ENCODE measurements around the gene SH3BP2.
A peak's percentile ranks its signal among the peaks of the same experiment; 100 is the strongest.

The SH3BP2 gene

DNA sequence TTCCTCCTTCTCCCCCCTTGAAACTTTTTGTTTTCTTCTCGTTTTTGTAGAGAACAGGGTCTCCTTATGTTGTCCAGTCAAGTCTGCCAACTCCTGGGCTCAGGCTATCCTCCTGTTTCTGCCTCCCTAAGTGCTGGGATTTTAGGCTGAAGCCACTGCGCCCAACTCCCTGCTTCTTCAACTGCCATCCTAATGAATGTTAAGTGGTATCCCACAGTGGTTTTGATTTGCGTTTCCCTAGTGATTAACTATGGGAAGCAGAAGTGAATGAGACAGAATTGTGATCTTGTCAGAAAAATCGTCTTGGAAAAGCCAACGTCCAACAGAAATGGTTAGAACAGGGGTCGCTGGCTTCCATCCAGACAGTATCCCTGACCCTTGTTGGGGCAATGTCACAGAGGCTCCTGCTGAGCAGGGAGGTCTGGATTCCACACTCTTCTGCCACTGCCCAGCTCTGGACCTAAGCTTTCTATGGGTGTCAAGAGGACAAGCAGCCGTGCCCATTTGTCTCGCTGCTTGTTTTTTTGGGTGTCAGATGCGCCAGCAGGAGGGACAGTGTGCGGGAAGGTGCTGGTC lies 49.9 kb downstream of the SH3BP2 start:
- H3K4me1 ChIP-seq (ENCODE audit: control insufficient read depth, insufficient read depth, low read length) = peaks cover 1% of the 10 kb centered on the region; the same call in 1 of the 2 replicates
- no peaks in the 10 kb centered on the region for H3K36me3 ChIP-seq (ENCODE audit: control insufficient read depth, insufficient read depth, low read length)
- H3K27ac ChIP-seq (ENCODE audit: low read length) = no peak overlapping the region
- no CpG with 5 or more reads among the region's 10 CpGs for WGBS (ENCODE audit: insufficient coverage, insufficient read length)
- H3K4me3 ChIP-seq (ENCODE audit: low read length) = peak overlapping the region; percentile 81; the same call in 1 of the 2 replicates
- DNase-seq (ENCODE audit: low read depth, low spot score) = no peak
- H3K27me3 ChIP-seq (ENCODE audit: control insufficient read depth, insufficient read depth, low read length) = no peaks in the 10 kb centered on the region
- no peaks in the 10 kb centered on the region for H3K9me3 ChIP-seq (ENCODE audit: control insufficient read depth, insufficient read depth, low read length)

- WGBS (ENCODE audit: insufficient coverage, insufficient read length) = no CpG with 5 or more reads among the region's 65 CpGs
Observed at GRCh38 chr4:2843263-2843940, 50.5 kb downstream of the SH3BP2 start, which contains the start of gene ADD1. Gene ADD1 (plus strand): TSS chr4:2843844. CDS start chr4:2875916, 32,072 bp downstream.

GRCh38 chr4:2843941-2844584 lies 51.2 kb downstream of the SH3BP2 start:
- no peaks in the 10 kb centered on the region for H3K36me3 ChIP-seq (ENCODE audit: control insufficient read depth, insufficient read depth, low read length)
- DNase-seq (ENCODE audit: low read depth, low spot score) = no peak
- H3K9me3 ChIP-seq (ENCODE audit: control insufficient read depth, insufficient read depth, low read length) = no peaks in the 10 kb centered on the region
- no peaks in the 10 kb centered on the region for H3K4me1 ChIP-seq (ENCODE audit: control insufficient read depth, insufficient read depth, low read length)
- H3K27me3 ChIP-seq (ENCODE audit: control insufficient read depth, insufficient read depth, low read length) = no peaks in the 10 kb centered on the region
- no peak overlapping the region for H3K27ac ChIP-seq (ENCODE audit: low read length)
- WGBS (ENCODE audit: insufficient coverage, insufficient read length) = no CpG with 5 or more reads among the region's 74 CpGs
- H3K4me3 ChIP-seq (ENCODE audit: low read length) = peak overlapping the region; percentile 81; the same call in 1 of the 2 replicates

More at GRCh38 chr4:2843263-2843940, 50.5 kb downstream of the SH3BP2 start, which contains the start of gene ADD1:
- H3K36me3 ChIP-seq (ENCODE audit: control insufficient read depth, insufficient read depth, low read length) = no peaks in the 10 kb centered on the region
- no peaks in the 10 kb centered on the region for H3K4me1 ChIP-seq (ENCODE audit: control insufficient read depth, insufficient read depth, low read length)
- no peaks in the 10 kb centered on the region for H3K27me3 ChIP-seq (ENCODE audit: control insufficient read depth, insufficient read depth, low read length)
- H3K27ac ChIP-seq (ENCODE audit: low read length) = no peak within 1 kb of the TSS
- H3K4me3 ChIP-seq (ENCODE audit: low read length) = peak within 1 kb of the TSS; percentile 81
- DNase-seq (ENCODE audit: low read depth, low spot score) = peak; percentile 82
- no peaks in the 10 kb centered on the region for H3K9me3 ChIP-seq (ENCODE audit: control insufficient read depth, insufficient read depth, low read length)

- no peak overlapping the region for H3K27ac ChIP-seq (ENCODE audit: low read length)
- H3K4me1 ChIP-seq (ENCODE audit: control insufficient read depth, insufficient read depth, low read length) = no peaks in the 10 kb centered on the region
- no peaks in the 10 kb centered on the region for H3K27me3 ChIP-seq (ENCODE audit: control insufficient read depth, insufficient read depth, low read length)
- no peak for DNase-seq (ENCODE audit: low read depth, low spot score)
- no peaks in the 10 kb centered on the region for H3K9me3 ChIP-seq (ENCODE audit: control insufficient read depth, insufficient read depth, low read length)
- WGBS (ENCODE audit: insufficient coverage, insufficient read length) = 100% methylated on average over 1 of the region's 2 CpGs
- no peaks in the 10 kb centered on the region for H3K36me3 ChIP-seq (ENCODE audit: control insufficient read depth, insufficient read depth, low read length)
- H3K4me3 ChIP-seq (ENCODE audit: low read length) = no peak overlapping the region
Observed at GRCh38 chr4:2846172-2846571, 53.3 kb downstream of the SH3BP2 start.

DNA sequence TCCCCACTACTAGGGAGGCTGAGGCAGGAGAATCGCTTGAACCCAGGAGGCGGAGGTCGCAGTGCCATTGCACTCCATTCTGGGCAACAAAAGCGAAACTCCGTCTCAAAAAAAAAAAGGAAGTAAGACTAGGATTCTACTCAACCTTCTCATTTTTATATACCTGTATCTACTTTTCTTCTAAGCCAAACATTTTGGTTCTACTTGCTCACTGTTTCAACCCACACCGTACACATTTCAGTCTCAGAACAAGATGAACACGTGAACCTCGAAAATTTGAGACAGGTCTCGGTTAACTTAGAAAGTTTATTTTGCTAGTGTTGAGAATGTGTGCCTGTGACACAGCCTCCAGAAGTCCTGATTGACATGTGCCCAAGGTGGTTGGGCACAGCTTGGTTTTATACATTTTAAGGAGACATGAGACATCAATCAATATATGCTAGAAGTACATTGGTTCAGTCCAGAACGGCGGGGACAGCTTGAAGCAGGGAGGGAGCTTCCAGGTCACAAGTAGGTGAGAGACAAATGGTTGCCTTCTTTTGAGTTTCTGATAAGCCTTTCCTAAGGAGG lies 54.5 kb downstream of the SH3BP2 start:
- no peak overlapping the region for H3K4me3 ChIP-seq (ENCODE audit: low read length)
- no peaks in the 10 kb centered on the region for H3K4me1 ChIP-seq (ENCODE audit: control insufficient read depth, insufficient read depth, low read length)
- no peaks in the 10 kb centered on the region for H3K27me3 ChIP-seq (ENCODE audit: control insufficient read depth, insufficient read depth, low read length)
- no CpG with 5 or more reads among the region's 11 CpGs for WGBS (ENCODE audit: insufficient coverage, insufficient read length)
- H3K36me3 ChIP-seq (ENCODE audit: control insufficient read depth, insufficient read depth, low read length) = no peaks in the 10 kb centered on the region
- H3K9me3 ChIP-seq (ENCODE audit: control insufficient read depth, insufficient read depth, low read length) = no peaks in the 10 kb centered on the region
- no peak overlapping the region for H3K27ac ChIP-seq (ENCODE audit: low read length)
- DNase-seq (ENCODE audit: low read depth, low spot score) = no peak

GRCh38 chr4:2848449-2848848 lies 55.6 kb downstream of the SH3BP2 start:
- no peak for DNase-seq (ENCODE audit: low read depth, low spot score)
- Histone ChIP-seq H3K4me1 (ENCODE audit: control insufficient read depth, insufficient read depth, low read length) (no peaks in the 10 kb centered on the region), H3K27ac (ENCODE audit: low read length) (no peak overlapping the region), H3K9me3 (ENCODE audit: control insufficient read depth, insufficient read depth, low read length) (no peaks in the 10 kb centered on the region), H3K36me3 (ENCODE audit: control insufficient read depth, insufficient read depth, low read length) (no peaks in the 10 kb centered on the region), H3K27me3 (ENCODE audit: control insufficient read depth, insufficient read depth, low read length) (no peaks in the 10 kb centered on the region), H3K4me3 (ENCODE audit: low read length) (no peak overlapping the region)
- WGBS (ENCODE audit: insufficient coverage, insufficient read length) = no CpG with 5 or more reads among the region's 2 CpGs

GRCh38 chr4:2849267-2850152 lies 56.6 kb downstream of the SH3BP2 start:
- Histone ChIP-seq H3K27ac (ENCODE audit: low read length) (no peak overlapping the region), H3K9me3 (ENCODE audit: control insufficient read depth, insufficient read depth, low read length) (no peaks in the 10 kb centered on the region), H3K36me3 (ENCODE audit: control insufficient read depth, insufficient read depth, low read length) (no peaks in the 10 kb centered on the region), H3K27me3 (ENCODE audit: control insufficient read depth, insufficient read depth, low read length) (no peaks in the 10 kb centered on the region), H3K4me1 (ENCODE audit: control insufficient read depth, insufficient read depth, low read length) (no peaks in the 10 kb centered on the region), H3K4me3 (ENCODE audit: low read length) (no peak overlapping the region)
- WGBS (ENCODE audit: insufficient coverage, insufficient read length) = no CpG with 5 or more reads among the region's 9 CpGs
- DNase-seq (ENCODE audit: low read depth, low spot score) = no peak

DNA sequence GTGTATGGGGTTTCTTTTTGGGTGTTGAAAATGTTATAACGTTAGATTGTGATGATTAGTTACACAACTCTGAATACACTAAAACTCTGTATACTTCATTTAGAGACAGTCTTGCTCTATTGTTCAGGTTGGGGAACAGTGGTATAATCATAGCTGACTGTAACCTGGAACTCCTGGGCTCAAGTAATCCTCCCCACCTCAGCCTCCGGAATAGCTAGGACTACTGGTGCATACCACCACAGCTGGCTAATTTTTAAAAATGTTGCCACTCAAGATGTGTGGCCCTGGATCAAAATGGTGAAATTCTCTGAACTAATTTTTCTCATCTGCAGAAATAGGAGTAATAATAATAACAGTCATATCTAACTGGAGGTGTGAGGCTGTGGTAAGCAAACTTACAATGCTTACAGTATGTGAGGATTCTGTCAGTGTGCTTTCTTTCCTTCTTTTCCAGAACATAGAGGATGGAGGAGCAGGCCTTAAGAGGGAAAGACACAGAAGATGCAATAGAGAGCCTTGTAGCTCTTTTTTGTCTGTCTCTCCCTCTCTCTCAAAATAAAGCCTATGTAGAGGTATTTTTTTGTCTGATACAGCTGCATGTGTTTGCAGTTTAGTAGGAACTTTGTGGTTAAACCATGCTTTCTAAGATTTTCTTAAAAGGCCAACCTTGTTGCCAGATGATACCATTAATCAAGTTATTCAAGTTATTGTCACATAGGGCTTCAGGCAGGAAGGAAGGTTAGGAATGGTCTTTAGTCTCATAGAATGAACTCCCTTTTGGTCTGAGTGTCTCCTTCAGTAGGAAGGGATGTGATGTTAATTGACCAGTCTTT lies 58.3 kb downstream of the SH3BP2 start:
- H3K27ac ChIP-seq (ENCODE audit: low read length) = no peak overlapping the region
- 100% methylated on average over 1 of the region's 2 CpGs for WGBS (ENCODE audit: insufficient coverage, insufficient read length)
- no peak for DNase-seq (ENCODE audit: low read depth, low spot score)
- H3K9me3 ChIP-seq (ENCODE audit: control insufficient read depth, insufficient read depth, low read length) = no peaks in the 10 kb centered on the region
- H3K4me3 ChIP-seq (ENCODE audit: low read length) = no peak overlapping the region
- H3K36me3 ChIP-seq (ENCODE audit: control insufficient read depth, insufficient read depth, low read length) = no peaks in the 10 kb centered on the region
- H3K27me3 ChIP-seq (ENCODE audit: control insufficient read depth, insufficient read depth, low read length) = no peaks in the 10 kb centered on the region
- no peaks in the 10 kb centered on the region for H3K4me1 ChIP-seq (ENCODE audit: control insufficient read depth, insufficient read depth, low read length)

DNA sequence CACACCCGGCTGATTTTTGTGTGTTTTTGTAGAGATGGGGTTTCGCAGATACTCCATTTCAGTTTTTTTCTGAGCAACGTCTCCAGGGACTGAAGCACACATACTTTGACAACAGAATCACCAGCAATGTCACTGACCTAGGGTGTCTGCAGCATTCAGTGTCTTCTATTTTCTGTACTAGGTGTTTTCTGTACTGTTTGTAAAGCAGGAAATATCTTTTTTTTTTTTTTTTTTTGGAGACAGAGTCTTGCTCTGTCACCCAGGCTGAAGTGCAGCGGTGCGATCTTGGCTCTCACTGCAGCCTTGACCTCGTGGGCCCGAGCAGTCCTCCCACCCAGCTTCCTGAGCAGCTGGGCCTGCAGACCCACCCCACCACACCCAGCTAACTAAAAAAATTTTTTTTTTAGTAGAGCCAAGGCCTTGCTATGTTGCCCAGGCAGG lies 59.6 kb downstream of the SH3BP2 start:
- H3K36me3 ChIP-seq (ENCODE audit: control insufficient read depth, insufficient read depth, low read length) = no peaks in the 10 kb centered on the region
- no peaks in the 10 kb centered on the region for H3K9me3 ChIP-seq (ENCODE audit: control insufficient read depth, insufficient read depth, low read length)
- H3K27ac ChIP-seq (ENCODE audit: low read length) = no peak overlapping the region
- H3K4me1 ChIP-seq (ENCODE audit: control insufficient read depth, insufficient read depth, low read length) = no peaks in the 10 kb centered on the region
- DNase-seq (ENCODE audit: low read depth, low spot score) = no peak
- no peak overlapping the region for H3K4me3 ChIP-seq (ENCODE audit: low read length)
- WGBS (ENCODE audit: insufficient coverage, insufficient read length) = no CpG with 5 or more reads among the region's 7 CpGs
- H3K27me3 ChIP-seq (ENCODE audit: control insufficient read depth, insufficient read depth, low read length) = no peaks in the 10 kb centered on the region
